Fibroblast of skin of right quadriceps (primary cell): Measurements from ENCODE around the gene TMEM245.
"Not testable (repeated sequence)": the region's sequence is repeated elsewhere in the genome, so short reads cannot be mapped to it uniquely, and the experiment has no call there.

Experiments
- DNase-seq: peaks from one replicate; pipeline ENCODE4 v3.0.0-alpha.2; 2013

TMEM245 gene

DNA sequence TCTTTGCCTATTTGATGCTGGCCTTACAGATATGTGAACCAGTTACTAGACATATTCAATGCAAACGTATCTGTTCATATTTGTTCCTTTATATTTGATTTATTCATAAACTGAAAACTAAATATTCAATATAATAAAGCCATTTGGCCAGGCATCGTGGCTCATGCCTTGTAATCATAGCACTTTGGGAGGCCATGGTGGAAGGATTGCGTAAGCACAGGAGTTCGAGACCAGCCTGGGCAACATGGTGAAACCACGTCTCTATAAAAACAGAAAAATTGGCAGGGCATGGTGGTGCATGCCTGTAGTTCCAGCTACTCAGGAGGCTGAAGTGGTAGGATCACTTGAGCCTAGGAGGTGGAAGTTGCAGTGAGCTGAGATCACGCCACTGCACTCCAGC is 57.2 kb downstream of the TMEM245 start:
- no peak for DNase-seq

- no peak for DNase-seq
These were observed 59.6 kb downstream of the TMEM245 start for GRCh38 chr9:109060191-109060590.

- DNase-seq, result not testable (repeated sequence)
These were observed 66.6 kb downstream of the TMEM245 start for GRCh38 chr9:109053121-109053520.

DNA sequence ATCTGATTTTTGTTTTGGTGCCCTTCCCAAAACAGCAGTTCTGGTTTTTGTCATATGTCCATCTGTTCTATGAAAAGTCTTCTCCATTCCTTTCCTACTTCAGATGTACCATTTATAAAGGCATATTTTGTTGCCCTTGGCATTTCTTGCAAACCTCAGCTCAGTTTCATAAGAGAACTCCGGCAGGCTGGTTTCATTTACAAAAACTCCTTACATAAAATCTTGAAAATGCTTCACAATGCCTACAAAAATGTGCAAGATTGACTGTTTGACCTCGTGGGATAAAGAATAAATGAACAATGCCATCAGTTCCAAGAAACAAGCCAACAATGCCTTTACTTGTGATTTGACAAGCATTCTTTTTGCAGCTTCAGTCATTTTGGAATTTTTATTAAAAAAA is 67.3 kb downstream of the TMEM245 start:
- peak; percentile 31 for DNase-seq

DNA sequence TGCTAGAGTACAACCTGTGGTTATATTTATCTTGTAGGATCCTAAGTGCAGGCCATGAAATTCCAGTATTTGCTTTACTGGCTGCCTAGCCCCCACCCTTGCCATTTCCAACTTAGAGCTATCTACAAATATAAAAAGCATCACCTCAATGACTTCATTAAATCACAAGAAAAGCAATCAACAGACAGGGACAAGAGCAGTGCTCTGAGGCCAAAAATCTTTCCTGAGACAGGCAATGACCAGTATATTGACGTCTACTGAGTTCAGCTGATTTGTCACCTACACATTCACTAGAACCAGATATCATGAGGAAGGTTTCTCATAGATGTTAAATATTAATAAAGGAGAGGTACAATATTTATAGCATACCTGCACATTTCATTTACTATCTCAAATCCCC is 68.0 kb downstream of the TMEM245 start:
- no peak for DNase-seq

- no peak for DNase-seq
These were observed 69.3 kb downstream of the TMEM245 start for GRCh38 chr9:109050444-109050843.

DNA sequence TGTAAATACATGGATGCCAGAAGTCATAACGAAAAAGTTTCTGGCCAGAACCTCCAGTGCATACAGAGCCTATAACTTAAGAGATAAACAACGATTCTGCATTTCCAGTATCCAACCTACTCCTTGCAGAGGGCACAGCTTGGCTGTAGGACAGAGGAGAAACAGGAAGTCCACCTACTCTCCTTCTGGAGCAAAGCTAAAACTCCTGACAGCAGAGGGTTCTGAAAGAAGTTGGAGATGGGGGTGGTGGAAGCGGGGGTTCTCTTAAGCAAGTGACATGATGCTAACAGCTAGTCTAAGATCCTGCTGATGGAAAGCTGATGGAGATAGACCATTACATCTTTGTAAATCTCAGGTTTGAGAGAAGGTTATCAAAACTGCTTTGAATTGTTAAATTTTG is 70.9 kb downstream of the TMEM245 start:
- no peak for DNase-seq

- no peak for DNase-seq
These were observed 72.5 kb downstream of the TMEM245 start for GRCh38 chr9:109047259-109047658.

DNA sequence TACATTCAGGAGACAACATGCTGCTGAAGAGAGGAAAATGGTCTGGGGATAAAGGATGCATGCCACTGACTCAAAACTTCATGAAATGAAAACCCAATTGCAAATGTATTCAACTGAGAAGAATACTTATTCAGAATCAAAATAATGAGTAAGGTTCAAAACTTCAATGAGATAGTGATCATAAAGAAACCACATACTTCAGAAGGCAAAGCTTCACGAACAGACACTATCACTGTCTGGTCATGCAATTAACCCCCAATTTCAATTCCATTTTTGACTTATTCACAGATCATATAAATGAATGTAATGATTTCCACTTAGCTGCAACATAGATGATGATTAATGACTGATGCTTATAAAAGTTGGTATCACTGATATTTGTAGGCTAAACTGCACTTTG is 73.4 kb downstream of the TMEM245 start:
- DNase-seq, result no peak

- DNase-seq, result no peak
These were observed 76.2 kb downstream of the TMEM245 start for GRCh38 chr9:109043578-109043977.

- DNase-seq, result no peak
These were observed 79.2 kb downstream of the TMEM245 start for GRCh38 chr9:109040571-109040970.

DNA sequence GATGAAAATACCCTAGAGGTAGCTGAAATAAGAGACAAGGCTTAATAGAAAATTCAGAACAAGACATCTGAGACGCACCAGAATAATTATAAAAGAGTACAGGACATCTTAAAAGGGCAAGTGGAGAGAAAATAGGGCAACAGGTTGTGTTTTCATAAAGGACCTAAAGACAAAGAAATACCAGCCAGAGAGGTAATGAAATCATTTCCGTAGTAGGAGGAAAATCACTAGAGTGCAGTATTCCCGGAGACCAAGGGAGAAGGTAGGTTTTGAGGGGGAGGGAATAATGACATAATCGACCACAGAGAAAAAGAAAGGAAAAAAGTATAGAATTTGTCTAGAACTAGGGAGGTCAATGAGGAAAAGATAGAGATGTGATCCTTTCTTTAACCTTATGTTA is 80.2 kb downstream of the TMEM245 start:
- DNase-seq, result no peak

DNA sequence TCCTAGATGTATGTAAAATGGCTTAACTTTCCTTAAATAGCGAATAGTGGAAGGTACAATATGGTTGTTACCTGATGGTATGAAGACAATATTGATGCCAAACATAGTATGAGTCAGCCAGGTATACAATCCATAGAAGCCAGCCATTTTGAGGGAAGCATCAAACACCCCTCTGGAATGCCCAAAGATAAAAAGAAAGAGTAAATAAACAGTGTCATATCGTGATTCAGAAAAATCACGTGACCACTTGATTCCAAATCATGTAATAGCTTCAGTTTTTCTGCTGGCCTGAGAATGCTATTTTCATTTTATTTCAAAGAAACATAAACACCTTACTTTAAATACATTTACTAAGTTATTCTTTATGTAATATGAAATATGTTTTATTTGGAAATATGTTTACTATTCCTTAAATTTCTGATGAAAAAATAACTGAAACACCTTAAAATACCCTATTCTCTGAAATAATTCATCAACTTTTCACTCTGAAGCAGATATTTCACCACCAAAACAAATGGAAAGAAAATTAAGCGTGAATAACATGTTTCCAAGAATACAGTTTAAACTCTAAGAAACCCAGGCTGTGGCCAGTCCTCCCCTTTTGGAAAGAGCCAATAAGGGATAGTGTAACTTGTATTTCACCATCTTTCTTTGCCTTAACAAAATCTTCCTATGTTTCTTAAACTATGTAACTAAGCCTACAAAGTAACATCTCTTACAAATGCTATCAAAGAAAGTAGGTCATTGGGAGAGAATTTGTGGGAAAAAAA is 81.6 kb downstream of the TMEM245 start:
- DNase-seq, result no peak

- DNase-seq, result no peak
These were observed 82.7 kb downstream of the TMEM245 start for GRCh38 chr9:109036744-109037680.

- peak; percentile 85 for DNase-seq
These were observed 83.9 kb downstream of the TMEM245 start for GRCh38 chr9:109035684-109036423.

DNA sequence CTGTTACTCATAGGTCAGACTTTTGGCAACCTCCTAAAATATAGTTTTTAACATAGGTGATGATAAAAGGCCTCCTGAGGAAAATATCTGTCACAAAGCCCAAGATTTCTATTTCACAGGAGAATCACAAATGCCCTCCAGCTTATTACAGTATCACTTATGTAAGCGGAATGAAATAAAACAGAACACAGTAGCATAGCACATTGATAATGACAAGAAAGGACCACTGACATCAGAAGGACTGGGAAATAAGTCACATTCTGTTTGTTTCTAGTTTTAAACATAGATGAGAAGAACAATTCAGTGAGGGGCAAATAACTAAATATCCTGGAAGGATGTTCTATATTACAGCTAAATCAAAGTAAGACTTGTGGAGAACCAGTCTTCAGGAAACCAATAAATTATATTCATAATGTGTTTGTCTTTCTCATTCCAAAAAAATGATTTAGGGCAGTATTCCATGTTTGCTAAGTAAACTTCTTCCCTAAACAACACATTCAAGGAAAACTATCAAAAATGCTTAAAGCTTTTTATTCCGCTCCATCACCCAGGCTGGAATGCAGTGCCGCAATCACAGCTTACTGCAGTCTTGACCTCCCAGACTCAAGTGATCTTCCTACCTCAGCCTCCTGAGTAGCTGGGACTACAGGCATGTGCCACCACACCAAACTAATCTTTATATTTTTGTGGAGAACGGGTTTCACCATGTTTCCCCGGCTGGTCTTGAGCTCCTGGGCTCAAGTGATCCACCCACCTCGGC is 85.6 kb downstream of the TMEM245 start:
- peak; percentile 47 for DNase-seq

- peak; percentile 28 for DNase-seq
These were observed 88.5 kb downstream of the TMEM245 start for GRCh38 chr9:109031241-109031640.

- DNase-seq, result no peak
These were observed 89.3 kb downstream of the TMEM245 start for GRCh38 chr9:109030426-109030825.

DNA sequence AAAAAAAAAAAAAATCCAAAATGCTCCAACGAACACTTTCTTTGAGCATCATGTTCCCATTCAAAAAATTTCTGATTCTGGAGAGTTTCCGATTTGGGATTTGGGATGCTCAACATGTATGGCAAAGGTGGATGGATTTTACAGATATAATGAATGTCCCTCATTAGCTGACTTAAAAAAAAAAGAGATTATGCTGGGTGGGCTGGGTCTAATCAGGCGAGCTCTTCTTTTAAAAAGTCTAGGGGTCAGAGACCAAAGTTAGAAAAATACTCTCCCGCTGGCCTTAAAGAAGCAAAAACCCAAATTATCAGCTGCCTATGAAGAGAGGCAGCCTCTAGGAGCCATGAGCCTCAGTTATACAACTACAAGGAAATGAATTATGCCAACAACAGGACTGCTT is 91.3 kb downstream of the TMEM245 start:
- no peak for DNase-seq

- DNase-seq, result no peak
These were observed 92.6 kb downstream of the TMEM245 start for GRCh38 chr9:109027176-109027575.

GRCh38 chr9:109026306-109026705 is 93.4 kb downstream of the TMEM245 start:
- DNase-seq, result no peak

DNA sequence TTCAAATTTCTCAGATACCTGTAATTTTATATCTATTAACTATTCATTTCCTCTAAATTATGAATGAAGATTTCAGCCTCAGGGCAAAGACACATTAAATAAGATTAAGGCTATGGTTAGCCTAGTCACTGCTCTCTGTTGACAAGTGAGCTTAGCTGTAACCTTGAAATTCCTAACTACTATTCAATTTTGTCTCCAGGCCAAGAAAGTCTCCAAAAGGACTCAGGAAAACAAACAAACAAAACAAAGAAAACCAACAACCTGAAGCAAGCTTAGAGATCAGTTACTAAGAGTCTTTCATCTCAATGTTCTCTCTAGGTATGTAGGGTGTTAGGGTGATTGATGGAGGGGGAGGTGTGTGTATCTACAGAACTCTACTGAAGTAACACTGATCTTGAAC is 96.9 kb downstream of the TMEM245 start:
- DNase-seq, result no peak
